Subcutaneous adipose tissue (tissue), 4 donors: Measurements from ENCODE around the gene SLC6A17. TPM values are rescaled to one million over a fixed set of nuclear protein-coding genes. Genes with fewer than 3 reads are reported as not detected.

Experiments
- CTCF ChIP-seq: fragments of 450-650 bp; IDR thresholded peaks from one replicate; pipeline ENCODE4 v1.5.1; 2016; ENCODE audit warnings: low read depth, mild to moderate bottlenecking, control low read depth, antibody characterized with exemption, moderate library complexity
- total RNA-seq, 4 donors: library from RNA; depleted of rRNA; stranded (reverse); fragments of >200 nt; gene quantifications; one replicate each; pipeline ENCODE4 v1.1.0, GENCODE V29; 2016

SLC6A17 gene
- total RNA-seq, 4 donors from 2014 or later, result under 0.01 TPM; not detected in 3

GRCh38 chr1:110152133-110152785 lies 2.0 kb downstream of the SLC6A17 start:
- TF ChIP-seq CTCF, result no peak

- no peak for TF ChIP-seq CTCF
These were observed 3.2 kb downstream of the SLC6A17 start for GRCh38 chr1:110153407-110153950.

- no peak for TF ChIP-seq CTCF
These were observed 5.7 kb downstream of the SLC6A17 start for GRCh38 chr1:110155878-110156522.

- TF ChIP-seq CTCF, result no peak
These were observed 8.0 kb downstream of the SLC6A17 start for GRCh38 chr1:110158261-110158660.

- TF ChIP-seq CTCF, result no peak
These were observed 8.9 kb downstream of the SLC6A17 start for GRCh38 chr1:110159168-110159567.

- no peak for TF ChIP-seq CTCF
These were observed 10.3 kb downstream of the SLC6A17 start for GRCh38 chr1:110160538-110161100.

- TF ChIP-seq CTCF, result no peak
These were observed 10.9 kb downstream of the SLC6A17 start for GRCh38 chr1:110161165-110161564.
